HG03439 (cell line): ENCODE results near the gene CUEDC1.
"Not testable (repeated sequence)": the region's sequence is repeated elsewhere in the genome, so short reads cannot be mapped to it uniquely, and the experiment has no call there.

Experiments
- ATAC-seq: cut with Tn5 transposase; IDR thresholded peaks from one replicate; pipeline ENCODE4 v1.9.1; 2021; ENCODE audit warnings: mild to moderate bottlenecking, moderate library complexity; ENCODE audit not compliant: unreplicated experiment

The CUEDC1 gene

GRCh38 chr17:57849874-57850754 lies 105.1 kb downstream of the CUEDC1 start, which contains the start of gene MRPS23:
MRPS23 (minus strand) TSS chr17:57850044; CDS start chr17:57850010, 34 bp downstream.
- peak; percentile 94 for ATAC-seq

- ATAC-seq: no peak
These were observed 105.9 kb downstream of the CUEDC1 start for GRCh38 chr17:57849163-57849873.

GRCh38 chr17:57846056-57846945 lies 108.9 kb downstream of the CUEDC1 start:
- ATAC-seq: not testable (repeated sequence)

- no peak for ATAC-seq
These were observed 112.9 kb downstream of the CUEDC1 start for GRCh38 chr17:57842280-57842679.

- ATAC-seq: no peak
These were observed 115.7 kb downstream of the CUEDC1 start for GRCh38 chr17:57839571-57839923.

DNA sequence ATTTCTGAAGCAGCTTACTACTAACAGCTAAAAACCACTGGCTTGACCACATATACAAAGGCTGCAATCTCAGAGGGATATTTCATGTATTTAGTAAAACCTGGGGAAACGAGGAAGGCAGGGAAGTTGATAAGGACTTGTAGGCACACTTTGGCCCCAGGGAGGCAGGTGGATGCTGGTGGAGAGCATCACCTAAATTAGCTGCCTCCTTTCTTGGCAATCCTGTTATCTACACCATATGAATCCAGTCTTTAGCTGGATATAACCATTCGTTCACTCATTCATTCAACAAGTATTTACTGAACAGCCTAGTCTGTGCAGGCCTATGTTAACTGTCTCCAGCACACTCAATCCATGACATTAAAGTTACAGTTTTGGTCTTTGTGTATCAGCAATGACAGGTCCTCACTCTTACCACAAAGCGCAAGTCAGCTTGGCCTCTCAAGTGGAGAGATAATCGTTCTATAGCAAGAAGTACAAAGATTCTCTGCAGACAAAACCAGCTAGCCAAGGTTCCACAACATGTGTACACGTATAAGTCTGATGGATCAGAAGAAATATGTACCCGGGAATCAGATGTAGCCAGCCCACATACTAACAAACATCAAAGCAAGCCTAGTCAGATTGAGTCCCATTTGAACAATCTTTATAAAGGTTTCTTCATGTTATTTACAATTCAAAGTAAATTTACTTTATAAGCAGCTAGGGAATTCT lies 116.2 kb downstream of the CUEDC1 start:
- ATAC-seq: no peak

DNA sequence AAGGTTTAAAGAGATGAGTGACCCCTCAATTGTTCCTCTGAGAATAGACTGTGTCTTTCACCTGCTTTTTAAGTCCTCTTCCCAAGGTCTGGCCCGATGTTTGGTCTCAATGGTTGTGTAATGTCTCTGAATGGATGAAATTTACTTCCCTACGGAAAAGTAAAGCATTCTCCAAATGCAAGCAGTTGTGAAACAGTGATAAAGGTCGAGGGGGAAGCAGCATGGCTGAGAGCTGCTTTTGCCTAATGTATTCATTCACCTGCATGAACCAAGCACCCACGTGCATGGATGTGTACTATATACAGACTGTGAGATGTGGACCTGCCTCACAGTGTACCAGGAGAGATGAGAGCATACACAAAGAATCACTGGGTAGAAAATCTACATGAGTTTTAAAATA lies 116.8 kb downstream of the CUEDC1 start:
- ATAC-seq: no peak

DNA sequence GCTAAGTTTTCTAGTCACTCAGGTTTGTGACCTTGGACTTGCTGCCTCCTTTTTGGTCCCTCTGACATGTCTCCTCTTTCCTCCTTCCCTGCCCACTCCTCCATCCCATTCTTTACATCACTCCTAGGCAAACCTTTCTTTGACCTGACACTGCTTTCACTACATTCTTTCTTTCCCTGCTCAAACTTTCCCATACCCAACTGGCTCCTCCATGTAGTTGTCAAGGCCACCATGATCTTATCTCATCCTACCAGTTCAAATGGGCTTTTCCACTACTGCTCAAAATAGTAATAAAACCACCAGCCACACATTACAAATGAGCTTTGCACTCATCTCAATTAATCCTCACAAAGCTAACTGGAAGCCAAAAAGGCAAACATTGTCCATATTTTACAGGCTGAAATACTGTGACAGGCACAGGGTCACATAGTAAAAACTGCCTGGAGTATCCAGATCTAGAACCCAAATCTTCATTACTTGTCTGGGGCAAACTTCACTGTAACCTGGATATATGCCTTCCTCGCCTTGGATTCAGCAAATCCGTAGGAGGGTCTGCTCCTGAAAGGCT lies 119.8 kb downstream of the CUEDC1 start:
- no peak for ATAC-seq

DNA sequence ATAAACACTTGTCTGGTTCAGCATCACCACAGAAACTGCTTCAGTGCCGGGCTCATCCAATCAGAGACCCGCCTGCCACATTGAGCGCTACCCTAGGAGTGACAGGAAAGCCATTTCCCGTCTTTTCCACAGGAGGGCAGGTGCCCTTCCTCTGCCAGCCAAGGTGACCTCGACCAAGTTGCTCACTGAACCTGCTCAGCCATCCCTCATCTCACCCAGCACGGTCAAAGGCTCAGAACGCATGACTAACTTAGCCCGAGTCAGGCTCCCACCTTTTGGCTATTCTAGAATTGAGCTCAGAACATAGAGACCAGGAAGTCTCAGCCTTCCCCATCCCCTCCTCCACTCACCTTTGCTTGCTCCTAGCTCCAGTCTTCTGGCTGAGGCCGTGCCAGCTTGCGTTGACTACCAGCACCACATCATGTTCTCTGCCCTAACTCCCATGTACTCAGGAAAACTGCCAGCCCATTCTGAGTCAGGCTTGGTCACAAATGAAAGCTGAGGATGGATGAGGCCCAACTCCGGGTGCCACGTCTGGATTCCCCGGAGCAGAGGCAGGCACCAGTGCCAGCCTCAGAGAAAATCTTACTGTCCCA lies 121.0 kb downstream of the CUEDC1 start:
- no peak for ATAC-seq

DNA sequence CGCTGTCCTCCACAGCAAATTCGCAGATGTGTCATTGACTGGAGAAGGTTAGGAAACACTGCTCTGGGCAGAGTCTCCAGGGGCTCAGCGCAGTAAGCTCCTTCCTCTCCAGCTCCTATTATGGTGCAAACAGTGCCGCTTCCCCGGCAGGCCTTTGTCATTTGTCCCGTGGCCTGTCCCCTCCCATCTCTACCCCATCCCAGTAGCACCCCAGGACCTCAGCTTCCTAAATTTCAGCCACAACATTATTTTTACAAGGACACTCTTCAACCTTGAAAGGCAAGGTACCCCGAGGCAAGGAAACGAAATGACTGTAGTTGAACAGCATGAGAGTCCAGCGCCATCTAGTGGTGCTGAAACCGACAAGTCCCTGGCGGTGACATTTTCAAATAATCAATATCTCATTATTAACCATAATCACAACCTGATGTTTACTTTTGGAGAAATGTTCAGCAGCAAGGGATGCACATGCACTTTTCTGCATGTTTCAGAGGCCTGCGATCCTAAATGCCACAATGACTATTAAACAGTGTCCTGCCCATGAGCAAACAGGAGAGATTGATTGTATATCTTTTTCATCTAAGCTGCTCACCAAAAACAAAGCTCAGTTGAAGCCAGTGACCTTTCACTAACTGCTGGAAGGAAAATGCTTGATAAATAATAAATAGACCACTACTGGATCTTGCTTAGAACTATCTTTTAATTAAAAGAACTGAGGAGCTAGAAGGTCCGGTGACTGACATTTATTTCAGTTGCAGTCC lies 121.9 kb downstream of the CUEDC1 start:
- ATAC-seq: no peak

GRCh38 chr17:57832314-57833178 lies 122.7 kb downstream of the CUEDC1 start:
- ATAC-seq: no peak

GRCh38 chr17:57830880-57831279 lies 124.3 kb downstream of the CUEDC1 start:
- ATAC-seq: no peak

DNA sequence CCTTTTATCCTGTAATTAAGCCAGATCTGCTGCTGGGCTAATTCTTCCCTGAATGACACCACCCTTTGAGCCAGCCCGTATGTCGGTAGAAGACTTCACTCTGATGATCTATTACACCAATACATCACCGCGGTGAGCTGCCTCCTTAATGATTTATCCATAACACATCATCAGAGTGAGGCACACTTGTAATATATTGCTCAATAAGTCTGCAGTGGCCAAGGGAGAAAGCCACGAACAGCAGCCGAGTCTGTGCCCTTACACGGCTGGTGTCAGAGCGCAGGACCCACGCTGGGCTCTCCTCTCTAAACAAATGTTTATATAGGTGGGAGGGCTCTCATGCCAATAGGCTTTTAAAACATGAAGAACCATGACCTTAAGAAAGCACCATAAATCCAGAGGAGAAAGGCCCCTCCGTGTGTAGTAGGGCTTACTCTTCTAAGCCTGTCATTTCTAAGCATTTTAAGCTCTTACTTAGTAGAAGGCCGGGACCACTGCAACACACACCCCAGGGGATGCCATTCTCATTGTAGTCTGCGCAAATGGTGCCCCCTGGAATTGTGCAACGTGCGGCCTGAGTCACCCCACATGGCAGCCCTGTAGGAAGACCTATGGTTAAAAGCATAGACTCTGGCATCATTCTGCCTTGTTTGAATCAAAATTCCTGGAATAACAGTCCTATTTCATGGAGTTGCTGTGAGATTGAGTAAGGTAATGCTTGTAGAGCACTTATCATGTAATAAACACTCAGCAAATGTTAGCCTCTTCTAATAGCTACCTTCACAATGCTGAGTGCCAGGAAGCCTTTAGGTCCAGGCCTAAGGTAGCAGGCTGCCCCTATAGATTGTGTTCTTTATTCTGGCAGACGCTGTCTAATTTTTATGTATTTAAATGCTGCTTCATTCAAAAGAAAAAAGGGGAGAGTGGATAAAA lies 131.5 kb downstream of the CUEDC1 start:
- no peak for ATAC-seq

- ATAC-seq: no peak
These were observed 135.3 kb downstream of the CUEDC1 start for GRCh38 chr17:57819867-57820266.

- no peak for ATAC-seq
These were observed 135.9 kb downstream of the CUEDC1 start for GRCh38 chr17:57819285-57819684.

GRCh38 chr17:57818066-57818465 lies 137.1 kb downstream of the CUEDC1 start:
- ATAC-seq: no peak

DNA sequence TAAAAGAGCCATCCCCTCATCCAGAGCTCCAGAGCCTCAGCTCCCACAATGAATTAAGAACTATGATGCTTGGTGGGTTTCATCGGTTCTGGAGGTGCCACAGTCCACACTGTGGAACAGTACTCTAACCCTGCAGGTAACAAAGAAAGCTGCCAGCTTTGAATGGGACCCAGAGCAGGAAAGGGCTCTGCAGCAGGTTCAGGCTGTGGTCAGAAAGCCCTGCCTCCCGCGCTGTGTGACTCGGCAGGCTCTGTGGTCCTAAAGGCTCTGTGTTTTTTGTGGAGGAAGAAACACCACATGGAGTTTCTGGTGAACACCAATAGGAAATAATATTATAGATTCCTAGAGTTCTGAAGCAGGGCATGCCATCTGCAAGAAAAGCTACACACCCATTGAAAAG lies 137.9 kb downstream of the CUEDC1 start:
- ATAC-seq: no peak
